Activated CD4-positive, alpha-beta T cell treated with anti-CD3 and anti-CD28 coated beads, Interleukin-10, Interleukin-2, amounts not matched to agents 100 ng/mL and 50 ng/mL, durations not matched to agents 16 hours and 8 hours (primary cell): ENCODE measurements around the gene FGFRL1.
"Not testable (repeated sequence)": the region's sequence is repeated elsewhere in the genome, so short reads cannot be mapped to it uniquely, and the experiment has no call there.

Source experiments
- DNase-seq: peaks from one replicate; pipeline ENCODE4 v3.0.0-alpha.2; 2020

Gene FGFRL1

GRCh38 chr4:1041936-1042330, 30.5 kb downstream of the FGFRL1 start:
- no peak for DNase-seq

- no peak for DNase-seq
These were observed 31.1 kb downstream of the FGFRL1 start for GRCh38 chr4:1042352-1043055.

- no peak for DNase-seq
These were observed 31.7 kb downstream of the FGFRL1 start for GRCh38 chr4:1043162-1043561.

- peak; percentile 34 for DNase-seq
These were observed 32.4 kb downstream of the FGFRL1 start for GRCh38 chr4:1043651-1044468.

- no peak for DNase-seq
These were observed 33.2 kb downstream of the FGFRL1 start for GRCh38 chr4:1044469-1045192.

GRCh38 chr4:1045193-1045594, 33.8 kb downstream of the FGFRL1 start:
- DNase-seq = no peak

GRCh38 chr4:1045595-1046201, 34.3 kb downstream of the FGFRL1 start:
- DNase-seq = no peak

- DNase-seq = not testable (repeated sequence)
These were observed 35.2 kb downstream of the FGFRL1 start for GRCh38 chr4:1046581-1047011.

- no peak for DNase-seq
These were observed 35.9 kb downstream of the FGFRL1 start for GRCh38 chr4:1047106-1047975.

- DNase-seq = no peak
These were observed 36.7 kb downstream of the FGFRL1 start for GRCh38 chr4:1047976-1048772.

GRCh38 chr4:1048773-1049590, 37.6 kb downstream of the FGFRL1 start:
- DNase-seq = no peak

- no peak for DNase-seq
These were observed 38.1 kb downstream of the FGFRL1 start for GRCh38 chr4:1049591-1049905.

- DNase-seq = no peak
These were observed 39.2 kb downstream of the FGFRL1 start for GRCh38 chr4:1050486-1051213.

GRCh38 chr4:1051472-1051871, 40.0 kb downstream of the FGFRL1 start:
- no peak for DNase-seq

GRCh38 chr4:1052231-1052671, 40.8 kb downstream of the FGFRL1 start:
- DNase-seq = no peak

GRCh38 chr4:1053080-1053661, 41.7 kb downstream of the FGFRL1 start:
- DNase-seq = no peak

GRCh38 chr4:1053891-1054290, 42.5 kb downstream of the FGFRL1 start:
- DNase-seq = not testable (repeated sequence)

- not testable (repeated sequence) for DNase-seq
These were observed 43.3 kb downstream of the FGFRL1 start for GRCh38 chr4:1054696-1055242.

GRCh38 chr4:1055243-1055701, 43.8 kb downstream of the FGFRL1 start:
- DNase-seq = not testable (repeated sequence)
